CD14-positive monocyte (primary cell): Measurements from ENCODE around the gene GREB1L. TPM values are rescaled to one million over a fixed set of nuclear protein-coding genes. Genes with fewer than 3 reads are reported as not detected.

ENCODE experiments used
- DNase-seq, 3 donors: peaks; one replicate each; pipeline ENCODE4 v3.0.0-alpha.2; 2011 to 2022
- H2AFZ ChIP-seq: 2 replicates; pipeline ENCODE4 v1.6.0; 2012; ENCODE audit warnings: mild to moderate bottlenecking, low read depth, low read length, inconsistent platforms; ENCODE audit not compliant: insufficient read depth, poor library complexity, severe bottlenecking
- H3K27ac ChIP-seq, 2 donors: 1 replicate in 1 of 2; 2 replicates in 1 of 2; pipeline ENCODE4 v1.5.1; 2012 to 2013; ENCODE audit warnings: low read length in 2 of 2, control low read depth in 1 of 2, inconsistent platforms in 1 of 2, low read depth in 1 of 2, mild to moderate bottlenecking in 1 of 2
- H3K27me3 ChIP-seq, 2 donors: one replicate each; pipeline versions ENCODE4 v1.6.0 to v1.6.1; 2011 to 2013; ENCODE audit warnings: low read length in 2 of 2; ENCODE audit not compliant: control insufficient read depth in 2 of 2, insufficient read depth in 2 of 2
- H3K36me3 ChIP-seq, 2 donors: replicated peaks in 1 of 2; 1 replicate in 1 of 2; 2 replicates in 1 of 2; pipeline versions ENCODE4 v1.5.1 to v1.6.1; 2012 to 2013; ENCODE audit warnings: low read length in 2 of 2, control low read depth in 1 of 2, inconsistent platforms in 1 of 2, mild to moderate bottlenecking in 1 of 2; ENCODE audit not compliant: insufficient read depth in 2 of 2, control insufficient read depth in 1 of 2
- H3K4me1 ChIP-seq, 2 donors: 1 replicate in 1 of 2; 2 replicates in 1 of 2; pipeline versions ENCODE4 v1.5.1 to v1.6.1; 2012 to 2013; ENCODE audit warnings: low read length in 2 of 2, control low read depth in 1 of 2, inconsistent platforms in 1 of 2, mild to moderate bottlenecking in 1 of 2, moderate library complexity in 1 of 2; ENCODE audit not compliant: insufficient read depth in 2 of 2, control insufficient read depth in 1 of 2
- H3K4me2 ChIP-seq: replicated peaks from 2 replicates; pipeline ENCODE3; 2012; ENCODE audit warnings: low read length, moderate library complexity, mild to moderate bottlenecking; ENCODE audit not compliant: poor library complexity, severe bottlenecking; ENCODE audit errors: extremely low read depth
- H3K4me3 ChIP-seq, 3 experiments: fragments of 200-600 bp in 1 of 3; sonication (generic) in 1 of 3; replicated peaks in 1 of 3; 1 replicate in 2 of 3; 2 replicates in 1 of 3; pipeline ENCODE4 v1.5.1; 2011 to 2013; ENCODE audit warnings: low read length in 3 of 3, mild to moderate bottlenecking in 3 of 3, control low read depth in 2 of 3, low read depth in 2 of 3, inconsistent platforms in 1 of 3, moderate library complexity in 1 of 3
- H3K79me2 ChIP-seq: 2 replicates; pipeline ENCODE4 v1.6.0; 2012; ENCODE audit warnings: mild to moderate bottlenecking, control low read depth, inconsistent platforms, low read length, moderate library complexity; ENCODE audit not compliant: insufficient read depth
- H3K9ac ChIP-seq: 2 replicates; pipeline ENCODE4 v1.6.0; 2017; ENCODE audit warnings: low read length, mild to moderate bottlenecking; ENCODE audit not compliant: insufficient read depth, poor library complexity, severe bottlenecking
- H3K9me3 ChIP-seq, 2 donors: replicated peaks in 1 of 2; 1 replicate in 1 of 2; 2 replicates in 1 of 2; pipeline versions ENCODE4 v1.5.1 to v1.6.1; 2012 to 2013; ENCODE audit warnings: low read length in 2 of 2, control low read depth in 1 of 2; ENCODE audit not compliant: control insufficient read depth in 1 of 2, insufficient read depth in 1 of 2
- H4K20me1 ChIP-seq: 2 replicates; pipeline ENCODE4 v1.6.0; 2012; ENCODE audit warnings: mild to moderate bottlenecking, low read length, control low read depth, moderate library complexity; ENCODE audit not compliant: insufficient read depth
- H3K27ac Mint-ChIP-seq, 7 donors: one replicate each; pipeline ENCODE4 v1.8.0; 2020; ENCODE audit warnings: mild to moderate bottlenecking in 7 of 7, mixed read lengths in 7 of 7, moderate library complexity in 6 of 7, inconsistent platforms in 2 of 7
- H3K27me3 Mint-ChIP-seq, 3 donors: one replicate each; pipeline ENCODE4 v1.8.0; 2021 to 2022; ENCODE audit warnings: low read depth in 3 of 3, mild to moderate bottlenecking in 3 of 3, mixed read lengths in 3 of 3, moderate library complexity in 3 of 3, inconsistent platforms in 1 of 3
- H3K36me3 Mint-ChIP-seq, 2 donors: one replicate each; pipeline ENCODE4 v1.8.0; 2020; ENCODE audit warnings: mixed read lengths in 2 of 2, inconsistent platforms in 1 of 2, mild to moderate bottlenecking in 1 of 2
- H3K4me1 Mint-ChIP-seq: one replicate; pipeline ENCODE4 v1.8.0; 2020; ENCODE audit warnings: mild to moderate bottlenecking, mixed read lengths
- H3K4me3 Mint-ChIP-seq, 2 donors: one replicate each; pipeline ENCODE4 v1.8.0; 2020; ENCODE audit warnings: mild to moderate bottlenecking in 2 of 2, mixed read lengths in 2 of 2, moderate library complexity in 1 of 2
- H3K9me3 Mint-ChIP-seq, 7 donors: one replicate each; pipeline ENCODE4 v1.8.0; 2020 to 2022; ENCODE audit warnings: mixed read lengths in 7 of 7, mild to moderate bottlenecking in 6 of 7, moderate library complexity in 6 of 7, inconsistent platforms in 2 of 7
- CTCF ChIP-seq: fragments of 200-600 bp; IDR thresholded peaks from one replicate; pipeline ENCODE4 v1.8.0; 2022; ENCODE audit warnings: antibody characterized with exemption, mild to moderate bottlenecking
- WGBS: methylation state at CpG from one replicate; pipeline ENCODE4 v1.1.5; 2013; ENCODE audit warnings: missing lambda C conversion rate; ENCODE audit not compliant: insufficient coverage; 5-methylcytosine and 5-hydroxymethylcytosine counted together
- intact Hi-C, 2 donors: fragments of 100-400 bp; cut with micrococcal nuclease; formaldehyde crosslinking; loops; one replicate each; pipeline versions ENCODE4 v1.15.0 to v1.15.1; 2023
- polyA plus RNA-seq, 3 donors: library from polyadenylated mRNA; depleted of rRNA in 1 of 3; unstranded in 2 of 3; stranded (reverse) in 1 of 3; fragments of 300-500 nt in 2 of 3; fragments of >200 nt in 1 of 3; fragmentation: Illumina TruSeq in 2 of 3; gene quantifications; 1 replicate in 2 of 3; 2 replicates in 1 of 3; pipeline ENCODE4 v1.2.3, GENCODE V29; 2012 to 2021

The GREB1L gene
- polyA plus RNA-seq, 3 donors: 0.02 to 0.03 TPM; not detected in 1

GRCh38 chr18:21270453-21270852 lies 28.4 kb downstream of the GREB1L start:
- Histone ChIP-seq H4K20me1 (no peaks in the 10 kb centered on the region), H3K27ac (no peak overlapping the region), H3K9ac (no peak overlapping the region), H3K4me2 (no peak overlapping the region), H3K79me2 (no peaks in the 10 kb centered on the region), H3K36me3 (no peaks in the 10 kb centered on the region), H3K4me1 (no peaks in the 10 kb centered on the region), H2AFZ (no peak overlapping the region), H3K4me3 (no peak overlapping the region), H3K9me3 (no peaks in the 10 kb centered on the region), H3K27me3 (no peaks in the 10 kb centered on the region)
- H3K27me3 Mint-ChIP-seq: peaks cover 0 to 3% (median 0%) of the 10 kb centered on the region in 3 donors
- no peaks in the 10 kb centered on the region for H3K4me1 Mint-ChIP-seq
- H3K4me3 Mint-ChIP-seq: no peak overlapping the region
- H3K27ac Mint-ChIP-seq: no peak overlapping the region
- 95% methylated on average over 2 of the region's 3 CpGs for WGBS
- TF ChIP-seq CTCF: no peak
- no peak for DNase-seq
- peaks cover 0 to 2% (median 0%) of the 10 kb centered on the region in 7 donors for H3K9me3 Mint-ChIP-seq
- H3K36me3 Mint-ChIP-seq: no peaks in the 10 kb centered on the region
- intact Hi-C loops: no loop called here

- no peak overlapping the region for H3K4me2 ChIP-seq
- Mint-ChIP-seq H3K9me3 (peaks cover 0 to 3% (median 2%) of the 10 kb centered on the region in 7 donors), H3K27ac (no peak overlapping the region), H3K36me3 (no peaks in the 10 kb centered on the region), H3K4me1 (no peaks in the 10 kb centered on the region), H3K27me3 (peaks cover 0 to 4% (median 0%) of the 10 kb centered on the region in 3 donors), H3K4me3 (no peak overlapping the region)
- H3K4me1 ChIP-seq: no peaks in the 10 kb centered on the region
- no peak for DNase-seq
- H3K79me2 ChIP-seq: no peaks in the 10 kb centered on the region
- no peaks in the 10 kb centered on the region for H3K36me3 ChIP-seq
- no peak overlapping the region for H3K27ac ChIP-seq
- no peaks in the 10 kb centered on the region for H4K20me1 ChIP-seq
- H3K9me3 ChIP-seq: no peaks in the 10 kb centered on the region
- H3K27me3 ChIP-seq: no peaks in the 10 kb centered on the region
- intact Hi-C loops: no loop called here
- H3K9ac ChIP-seq: no peak overlapping the region
- no peak overlapping the region for H3K4me3 ChIP-seq
- WGBS: no CpG with 5 or more reads among the region's 4 CpGs
- no peak overlapping the region for H2AFZ ChIP-seq
- no peak for TF ChIP-seq CTCF
Observed at GRCh38 chr18:21272016-21272579, 30.1 kb downstream of the GREB1L start.
